Spinal cord (tissue), 10 donors: ENCODE results near the gene TFPT. TPM values are rescaled to one million over a fixed set of nuclear protein-coding genes. Genes with fewer than 3 reads are reported as not detected.

Source experiments
- DNase-seq, 6 donors: peaks; one replicate each; pipeline versions ENCODE4 v3.0.0 to v3.0.0-alpha.2; 2013 to 2015; ENCODE audit warnings: low spot score in 6 of 6, low read depth in 4 of 6
- H3K27ac ChIP-seq: one replicate; pipeline ENCODE4 v1.5.1; 2013; ENCODE audit warnings: low read depth, low read length, control low read depth
- H3K27me3 ChIP-seq: one replicate; pipeline ENCODE4 v1.6.1; 2013; ENCODE audit warnings: low read length; ENCODE audit not compliant: control insufficient read depth, insufficient read depth
- H3K36me3 ChIP-seq: one replicate; pipeline ENCODE4 v1.6.1; 2013; ENCODE audit warnings: low read length; ENCODE audit not compliant: control insufficient read depth, insufficient read depth
- H3K4me1 ChIP-seq: one replicate; pipeline ENCODE4 v1.6.1; 2013; ENCODE audit warnings: low read length; ENCODE audit not compliant: control insufficient read depth, insufficient read depth
- H3K4me3 ChIP-seq: one replicate; pipeline ENCODE4 v1.5.1; 2013; ENCODE audit warnings: low read depth, low read length, control low read depth
- H3K9me3 ChIP-seq: one replicate; pipeline ENCODE4 v1.6.1; 2013; ENCODE audit warnings: low read length; ENCODE audit not compliant: control insufficient read depth, insufficient read depth
- WGBS: methylation state at CpG from one replicate; pipeline ENCODE4 v1.1.5; 2013; ENCODE audit warnings: missing lambda C conversion rate; ENCODE audit not compliant: insufficient coverage; 5-methylcytosine and 5-hydroxymethylcytosine counted together
- long read RNA-seq, 4 donors: transcript quantifications; one replicate each; lab custom pipeline, GENCODE V29; 2026
- polyA plus RNA-seq, 2 donors: library from polyadenylated mRNA; unstranded; fragments of 120-200 nt; gene quantifications; one replicate each; pipeline ENCODE4 v1.2.1, GENCODE V29; 2013; ENCODE audit not compliant: insufficient read length in 2 of 2
- total RNA-seq, 2 donors: library from RNA; depleted of rRNA in 1 of 2; stranded (reverse); fragments of 120-200 nt in 1 of 2; fragments of >200 nt in 1 of 2; gene quantifications; one replicate each; pipeline versions ENCODE4 v1.2.3 to v1.2.4, GENCODE V29; 2013 to 2014
- donor health status: healthy.

Gene TFPT
- total RNA-seq, result 10 to 100 TPM in 1 of 2 donors, 1 to 10 TPM in 1; 8.4 to 20.1 TPM
- polyA plus RNA-seq, result 10 to 100 TPM; 28.4 to 34.5 TPM
- long read RNA-seq, donor 1, transcript TFPT-203 (6 exons, 1,205 nt), result major isoform, 6 of 11 reads
- long read RNA-seq, donor 1, partial matches to known transcripts, result 5 of 11 reads
- long read RNA-seq, donor 1, other reads (novel, unspliced or antisense), result 0 of 11 reads
- long read RNA-seq, donor 2, transcript TFPT-203 (6 exons, 1,205 nt), result major isoform, 5 of 222 reads
- long read RNA-seq, donor 2, partial matches to known transcripts, result 105 of 222 reads
- long read RNA-seq, donor 2, other reads (novel, unspliced or antisense), result 112 of 222 reads
- long read RNA-seq, donor 3, transcript TFPT-203 (6 exons, 1,205 nt), result major isoform, 5 of 5 reads
- long read RNA-seq, donor 3, partial matches to known transcripts, result 0 of 5 reads
- long read RNA-seq, donor 3, other reads (novel, unspliced or antisense), result 0 of 5 reads
- long read RNA-seq, donor 4, transcript TFPT-203 (6 exons, 1,205 nt), result major isoform, 15 of 16 reads
- long read RNA-seq, donor 4, partial matches to known transcripts, result 0 of 16 reads
- long read RNA-seq, donor 4, other reads (novel, unspliced or antisense), result 0 of 16 reads

DNA sequence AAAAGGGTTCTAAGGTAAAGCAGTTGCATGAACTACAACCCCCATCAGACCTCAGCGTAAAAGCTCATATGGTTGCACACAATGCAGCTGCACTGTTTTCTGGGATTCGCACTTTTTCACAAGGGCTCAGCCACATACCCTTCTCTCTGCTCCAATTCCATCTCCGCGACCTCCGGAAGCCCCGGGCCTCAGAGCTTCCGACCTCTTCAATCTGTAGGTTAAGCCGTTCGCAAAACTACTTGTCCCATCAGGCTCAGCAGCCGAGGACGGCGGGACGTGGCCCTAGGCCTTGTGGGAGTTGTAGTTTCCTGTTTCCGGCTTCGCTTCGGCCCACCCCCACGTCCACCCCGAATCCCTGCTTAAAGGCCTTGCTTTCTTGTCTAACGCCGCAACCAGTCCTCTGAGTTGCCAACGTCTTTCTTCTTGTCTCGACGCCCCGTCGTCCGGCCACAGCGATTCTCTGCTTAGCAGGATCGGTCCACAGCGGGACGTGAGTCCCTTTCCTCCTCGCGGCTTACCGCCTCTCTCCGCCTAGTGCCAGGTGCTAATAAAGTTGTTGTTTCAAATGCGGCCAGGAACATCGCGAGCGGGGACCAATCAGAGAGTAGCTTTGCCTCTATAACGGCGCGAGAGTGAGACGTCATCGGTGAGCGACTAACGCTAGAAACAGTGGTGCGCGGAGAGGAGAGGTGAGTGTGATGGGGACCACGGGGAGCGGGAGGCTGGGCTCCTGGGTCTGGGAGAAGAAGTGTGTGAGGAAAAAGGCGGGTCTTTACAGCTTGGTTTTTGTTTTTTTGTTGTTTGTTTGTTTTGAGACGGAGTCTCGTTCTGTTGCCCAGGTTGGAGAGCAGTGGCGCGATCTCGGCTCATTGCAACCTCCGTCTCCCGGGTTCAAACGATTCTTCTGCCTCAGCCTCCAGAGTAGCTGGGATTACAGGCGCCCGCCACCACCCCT lies at the start of gene TFPT, which contains the start of gene PRPF31:
Gene TFPT, minus strand, starts transcription at position 549 of the 955 bp plus-strand sequence. Its CDS starts 388 bp downstream, at position 161.
Gene PRPF31, plus strand, starts transcription at position 646 of the 955 bp plus-strand sequence. CDS start 2,525 bp downstream, outside the sequence.
- Histone ChIP-seq H3K4me3 (peak within 1 kb of the TSS; percentile 89), H3K9me3 (no peaks in the 10 kb centered on the region), H3K27me3 (no peaks in the 10 kb centered on the region), H3K27ac (peak within 1 kb of the TSS; percentile 94), H3K4me1 (peaks cover 23% of the 10 kb centered on the region), H3K36me3 (peaks cover 54% of the 10 kb centered on the region)
- DNase-seq, result peak; percentile 98 to 100 (median 100)
- WGBS, result 0% methylated on average over 51 of the region's 60 CpGs

- H3K4me1 ChIP-seq, result peaks cover 38% of the 10 kb centered on the region
- no peak overlapping the region for H3K4me3 ChIP-seq
- no peak for DNase-seq
- 91% methylated on average over 25 of the region's 25 CpGs for WGBS
- H3K9me3 ChIP-seq, result no peaks in the 10 kb centered on the region
- peaks cover 13% of the 10 kb centered on the region for H3K27me3 ChIP-seq
- H3K27ac ChIP-seq, result no peak overlapping the region
- no peaks in the 10 kb centered on the region for H3K36me3 ChIP-seq
Observed at GRCh38 chr19:54165222-54165621, 49.8 kb upstream of the TFPT start.

GRCh38 chr19:54164369-54165068 lies 49.1 kb upstream of the TFPT start:
- Histone ChIP-seq H3K4me1 (peaks cover 40% of the 10 kb centered on the region), H3K36me3 (no peaks in the 10 kb centered on the region), H3K27ac (no peak overlapping the region), H3K9me3 (no peaks in the 10 kb centered on the region), H3K4me3 (no peak overlapping the region), H3K27me3 (peaks cover 13% of the 10 kb centered on the region)
- no peak for DNase-seq
- WGBS, result 9% methylated on average over 34 of the region's 37 CpGs

DNA sequence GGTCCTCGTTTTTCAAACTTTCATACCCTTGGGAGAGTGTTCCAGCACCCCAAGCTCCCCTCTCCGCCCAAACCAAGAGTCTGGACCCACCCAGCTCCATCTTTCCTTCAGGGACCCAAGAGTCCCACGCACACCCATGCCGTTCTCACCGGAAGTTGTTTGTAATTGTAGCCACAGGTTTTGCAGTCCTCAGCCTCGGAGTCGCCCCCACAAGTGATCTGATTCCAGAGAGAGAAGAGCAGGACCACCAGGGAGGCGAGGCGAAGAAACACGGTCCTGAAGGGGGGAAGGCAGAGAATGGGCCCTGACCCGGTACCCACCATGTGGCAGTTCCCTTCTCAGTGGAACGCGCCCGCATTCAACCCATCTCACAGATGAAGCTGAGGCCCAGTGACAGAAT lies 47.4 kb upstream of the TFPT start:
- Histone ChIP-seq H3K4me1 (peaks cover 46% of the 10 kb centered on the region), H3K9me3 (no peaks in the 10 kb centered on the region), H3K27me3 (peaks cover 13% of the 10 kb centered on the region), H3K27ac (no peak overlapping the region), H3K36me3 (peaks cover 5% of the 10 kb centered on the region), H3K4me3 (peak overlapping the region; percentile 33)
- WGBS, result 77% methylated on average over 10 of the region's 14 CpGs
- no peak for DNase-seq

GRCh38 chr19:54162241-54162805 lies 46.9 kb upstream of the TFPT start:
- 2% methylated on average over 26 of the region's 35 CpGs for WGBS
- Histone ChIP-seq H3K27me3 (peaks cover 13% of the 10 kb centered on the region), H3K36me3 (peaks cover 11% of the 10 kb centered on the region), H3K9me3 (no peaks in the 10 kb centered on the region), H3K4me1 (peaks cover 46% of the 10 kb centered on the region), H3K27ac (no peak overlapping the region), H3K4me3 (peak overlapping the region; percentile 33)
- DNase-seq, result peak in 2 of 6 donors; percentile 37 to 62

DNA sequence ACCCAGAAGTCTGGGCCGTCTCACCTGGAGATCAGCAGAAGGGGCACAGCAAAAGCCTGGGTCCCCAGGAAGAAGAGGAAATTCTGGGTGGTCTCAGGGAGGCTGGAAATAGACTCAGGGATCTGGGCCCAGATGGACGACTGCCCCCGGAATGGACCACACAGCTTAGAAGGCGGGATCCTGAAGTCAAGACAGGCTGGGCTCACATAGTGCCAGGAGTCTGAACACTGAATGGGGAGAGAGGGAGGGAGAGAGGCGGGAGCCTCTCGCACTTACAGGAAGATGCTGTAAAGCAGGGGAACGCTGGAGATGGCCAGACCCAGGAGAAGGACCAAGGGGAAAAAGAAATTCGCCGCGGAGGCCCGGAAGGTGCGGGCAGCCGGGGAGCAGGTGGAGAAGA lies 45.4 kb upstream of the TFPT start:
- Histone ChIP-seq H3K27ac (peak overlapping the region; percentile 88), H3K36me3 (peaks cover 25% of the 10 kb centered on the region), H3K9me3 (no peaks in the 10 kb centered on the region), H3K27me3 (peaks cover 13% of the 10 kb centered on the region), H3K4me1 (peaks cover 46% of the 10 kb centered on the region), H3K4me3 (peak overlapping the region; percentile 53)
- 47% methylated on average over 13 of the region's 13 CpGs for WGBS
- no peak for DNase-seq

DNA sequence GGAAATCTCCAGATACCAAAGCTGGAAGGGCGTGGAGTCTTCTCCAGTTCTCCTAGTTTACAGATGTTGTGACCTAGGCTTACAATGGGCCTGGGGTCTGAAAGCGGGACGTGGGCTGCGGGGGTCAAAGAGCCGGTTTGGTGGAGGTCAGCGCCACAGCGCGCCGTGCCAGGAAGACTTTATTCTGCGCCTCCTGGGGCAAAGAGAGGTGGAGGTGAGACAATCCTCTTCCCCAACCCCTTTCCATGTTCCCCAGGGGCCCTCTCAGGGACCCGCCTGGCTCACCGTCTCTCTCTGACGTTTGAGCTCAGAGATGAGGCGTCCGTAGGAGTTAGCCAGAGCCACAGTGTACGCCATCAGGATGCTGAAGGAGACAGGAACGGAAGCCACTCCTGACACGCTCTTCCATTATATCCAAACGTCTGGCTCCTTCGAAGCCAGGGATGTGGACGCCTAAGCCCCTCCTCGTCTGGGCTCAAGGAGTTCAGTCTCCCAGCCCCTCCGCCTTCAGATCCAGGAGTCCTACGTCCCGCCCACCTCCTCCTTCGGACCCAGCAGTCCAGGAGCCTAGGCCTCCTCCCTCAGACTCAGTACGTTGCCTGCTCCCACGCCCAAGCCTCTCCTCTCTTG lies 44.8 kb upstream of the TFPT start:
- Histone ChIP-seq H3K27me3 (peaks cover 12% of the 10 kb centered on the region), H3K27ac (peak overlapping the region; percentile 88), H3K4me3 (peak overlapping the region; percentile 53), H3K4me1 (peaks cover 46% of the 10 kb centered on the region), H3K9me3 (no peaks in the 10 kb centered on the region), H3K36me3 (peaks cover 31% of the 10 kb centered on the region)
- WGBS, result under 1% methylated on average over 27 of the region's 28 CpGs
- DNase-seq, result no peak

GRCh38 chr19:54159352-54160181 lies 44.1 kb upstream of the TFPT start, which contains the start of gene LENG1:
LENG1 (minus strand) TSS chr19:54159721; CDS start chr19:54159695, 26 bp downstream.
- peaks cover 5% of the 10 kb centered on the region for H3K27me3 ChIP-seq
- 0% methylated on average over 72 of the region's 72 CpGs for WGBS
- H3K4me1 ChIP-seq, result peaks cover 44% of the 10 kb centered on the region
- DNase-seq, result peak; percentile 99 to 100 (median 100)
- H3K9me3 ChIP-seq, result no peaks in the 10 kb centered on the region
- peaks cover 38% of the 10 kb centered on the region for H3K36me3 ChIP-seq
- peak within 1 kb of the TSS; percentile 72 for H3K4me3 ChIP-seq
- H3K27ac ChIP-seq, result peak within 1 kb of the TSS; percentile 96
